Measurements from ENCODE around the gene ZBTB40. TPM values are rescaled to one million over a fixed set of nuclear protein-coding genes. Genes with fewer than 3 reads are reported as not detected.

The ZBTB40 gene
- total RNA-seq, 1 experiment from 2014 or later: 20.4 TPM

DNA sequence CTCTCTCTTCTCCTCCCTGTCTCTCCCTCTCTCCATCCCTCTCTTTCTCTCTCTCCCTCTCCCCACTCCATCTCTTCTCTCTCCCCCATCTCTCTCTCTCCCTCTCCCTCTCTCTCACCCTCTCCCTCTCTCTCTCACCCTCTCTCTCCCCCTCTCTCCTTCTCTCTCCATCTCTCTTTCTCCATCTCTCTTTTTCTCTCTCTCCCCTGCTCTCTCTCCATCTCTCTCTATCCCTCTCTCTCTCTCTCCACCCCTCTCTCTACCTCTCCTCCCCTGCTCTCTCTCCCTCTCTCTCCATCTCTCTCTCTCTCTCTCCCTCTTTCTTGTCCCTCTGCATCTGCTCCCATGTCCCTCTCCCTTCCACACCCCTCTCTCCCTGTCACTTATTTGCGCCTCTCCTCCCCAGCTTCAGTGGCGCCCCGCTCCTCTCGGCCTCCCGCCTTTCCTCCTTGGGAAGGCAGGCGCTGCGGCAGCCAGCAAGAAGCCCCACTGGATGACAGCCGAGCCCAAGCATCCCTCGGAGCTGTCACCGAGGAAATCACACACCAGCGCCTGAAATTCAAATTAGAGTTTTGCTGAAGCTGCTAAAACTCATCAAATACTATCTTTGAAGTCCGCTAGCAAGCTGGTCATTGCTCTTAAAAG lies 96.3 kb downstream of the ZBTB40 start:
- POLR2A ChIA-PET: no interaction called here
- no peak for DNase-seq

DNA sequence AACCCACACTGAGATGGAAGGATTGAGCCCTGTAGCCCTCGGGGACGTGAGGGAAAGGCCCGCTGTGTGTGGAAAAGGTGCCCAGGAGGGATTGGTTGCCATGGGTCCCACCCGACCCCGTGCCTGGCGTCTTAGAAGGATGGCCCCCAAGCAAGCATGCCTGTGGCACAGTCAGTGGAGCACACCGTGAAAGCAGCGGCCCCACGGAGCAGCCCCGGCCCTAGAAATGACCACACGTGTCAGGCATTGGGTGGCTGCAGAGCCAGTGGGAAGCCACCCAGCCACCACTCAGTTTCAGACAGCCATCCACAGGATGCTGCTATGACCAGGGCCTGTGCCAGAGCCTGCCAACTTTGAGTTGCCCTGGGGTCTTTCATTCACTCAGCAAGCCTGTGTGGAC lies 98.4 kb downstream of the ZBTB40 start:
- Mint-ChIP-seq H3K4me3 (ENCODE audit: unreplicated experiment) (no peak overlapping the region), H3K27ac (ENCODE audit: unreplicated experiment) (no peak overlapping the region), H3K27me3 (ENCODE audit: insufficient read depth, unreplicated experiment) (peaks cover 23% of the 10 kb centered on the region), H3K9me3 (ENCODE audit: unreplicated experiment) (no peaks in the 10 kb centered on the region), H3K36me3 (ENCODE audit: insufficient read depth, unreplicated experiment) (no peaks in the 10 kb centered on the region), H3K4me1 (ENCODE audit: low read depth, unreplicated experiment) (no peaks in the 10 kb centered on the region)
- Histone ChIP-seq H3K4me3 (ENCODE audit: low read depth, low read length) (no peak overlapping the region), H3K36me3 (ENCODE audit: control insufficient read depth, insufficient read depth, low read length) (no peaks in the 10 kb centered on the region), H3K9me3 (no peaks in the 10 kb centered on the region), H3K4me1 (no peaks in the 10 kb centered on the region), H3K27me3 (replicated peaks; ENCODE audit: control insufficient read depth, insufficient read depth, low read length) (no peaks in the 10 kb centered on the region; the same call in 1 of the 2 replicates)
- ChIA-PET POLR2A (no interaction called here), CTCF (no interaction called here)
- no peak for DNase-seq
- intact Hi-C loops (cut with micrococcal nuclease; ENCODE audit: unreplicated experiment): no loop called here
- BruUV-seq (replicated peaks): no TSS peak
- TF ChIP-seq, protein P1, sequence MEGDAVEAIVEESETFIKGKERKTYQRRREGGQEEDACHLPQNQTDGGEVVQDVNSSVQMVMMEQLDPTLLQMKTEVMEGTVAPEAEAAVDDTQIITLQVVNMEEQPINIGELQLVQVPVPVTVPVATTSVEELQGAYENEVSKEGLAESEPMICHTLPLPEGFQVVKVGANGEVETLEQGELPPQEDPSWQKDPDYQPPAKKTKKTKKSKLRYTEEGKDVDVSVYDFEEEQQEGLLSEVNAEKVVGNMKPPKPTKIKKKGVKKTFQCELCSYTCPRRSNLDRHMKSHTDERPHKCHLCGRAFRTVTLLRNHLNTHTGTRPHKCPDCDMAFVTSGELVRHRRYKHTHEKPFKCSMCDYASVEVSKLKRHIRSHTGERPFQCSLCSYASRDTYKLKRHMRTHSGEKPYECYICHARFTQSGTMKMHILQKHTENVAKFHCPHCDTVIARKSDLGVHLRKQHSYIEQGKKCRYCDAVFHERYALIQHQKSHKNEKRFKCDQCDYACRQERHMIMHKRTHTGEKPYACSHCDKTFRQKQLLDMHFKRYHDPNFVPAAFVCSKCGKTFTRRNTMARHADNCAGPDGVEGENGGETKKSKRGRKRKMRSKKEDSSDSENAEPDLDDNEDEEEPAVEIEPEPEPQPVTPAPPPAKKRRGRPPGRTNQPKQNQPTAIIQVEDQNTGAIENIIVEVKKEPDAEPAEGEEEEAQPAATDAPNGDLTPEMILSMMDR (IDR thresholded peaks at IDR 0.05; ENCODE audit: insufficient read depth in 1 of 2, low read depth in 1 of 2, low read length in 1 of 2, severe bottlenecking in 1 of 2, unreplicated experiment in 1 of 2): no peak

More for the DNA sequence above, 96.3 kb downstream of the ZBTB40 start:
- H3K4me1 Mint-ChIP-seq (ENCODE audit: low read depth, unreplicated experiment): no peaks in the 10 kb centered on the region
- Histone ChIP-seq H3K36me3 (ENCODE audit: control insufficient read depth, insufficient read depth, low read length) (no peaks in the 10 kb centered on the region), H3K4me3 (ENCODE audit: low read depth, low read length) (no peak overlapping the region), H3K9me3 (no peaks in the 10 kb centered on the region), H3K27me3 (replicated peaks; ENCODE audit: control insufficient read depth, insufficient read depth, low read length) (no peaks in the 10 kb centered on the region; the same call in 1 of the 2 replicates), H3K4me1 (no peaks in the 10 kb centered on the region)
- no peaks in the 10 kb centered on the region for H3K36me3 Mint-ChIP-seq (ENCODE audit: insufficient read depth, unreplicated experiment)
- intact Hi-C loops (cut with micrococcal nuclease; ENCODE audit: unreplicated experiment): no loop called here
- CTCF ChIA-PET: no interaction called here
- TF ChIP-seq, protein P1 (IDR thresholded peaks at IDR 0.05; ENCODE audit: insufficient read depth in 1 of 2, low read depth in 1 of 2, low read length in 1 of 2, severe bottlenecking in 1 of 2, unreplicated experiment in 1 of 2): no peak
- no peak overlapping the region for H3K27ac Mint-ChIP-seq (ENCODE audit: unreplicated experiment)
- no peaks in the 10 kb centered on the region for H3K9me3 Mint-ChIP-seq (ENCODE audit: unreplicated experiment)
- no TSS peak for BruUV-seq (replicated peaks)
- no peak overlapping the region for H3K4me3 Mint-ChIP-seq (ENCODE audit: unreplicated experiment)
- H3K27me3 Mint-ChIP-seq (ENCODE audit: insufficient read depth, unreplicated experiment): peaks cover 23% of the 10 kb centered on the region

- Histone ChIP-seq H3K4me1 (no peaks in the 10 kb centered on the region), H3K27me3 (replicated peaks; ENCODE audit: control insufficient read depth, insufficient read depth, low read length) (no peaks in the 10 kb centered on the region; the same call in 1 of the 2 replicates), H3K36me3 (ENCODE audit: control insufficient read depth, insufficient read depth, low read length) (no peaks in the 10 kb centered on the region), H3K4me3 (ENCODE audit: low read depth, low read length) (no peak overlapping the region), H3K9me3 (no peaks in the 10 kb centered on the region)
- POLR2A ChIA-PET: no interaction called here
- Mint-ChIP-seq H3K9me3 (ENCODE audit: unreplicated experiment) (no peaks in the 10 kb centered on the region), H3K36me3 (ENCODE audit: insufficient read depth, unreplicated experiment) (no peaks in the 10 kb centered on the region), H3K4me1 (ENCODE audit: low read depth, unreplicated experiment) (no peaks in the 10 kb centered on the region), H3K4me3 (ENCODE audit: unreplicated experiment) (no peak overlapping the region), H3K27me3 (ENCODE audit: insufficient read depth, unreplicated experiment) (peaks cover 21% of the 10 kb centered on the region), H3K27ac (ENCODE audit: unreplicated experiment) (no peak overlapping the region)
- DNase-seq: no peak
- CTCF ChIA-PET: no interaction called here
- intact Hi-C loops (cut with micrococcal nuclease; ENCODE audit: unreplicated experiment): no loop called here
- TF ChIP-seq, protein P1 (IDR thresholded peaks at IDR 0.05; ENCODE audit: insufficient read depth in 1 of 2, low read depth in 1 of 2, low read length in 1 of 2, severe bottlenecking in 1 of 2, unreplicated experiment in 1 of 2): no peak
- BruUV-seq (replicated peaks): no TSS peak
These were observed 99.9 kb downstream of the ZBTB40 start for GRCh38 chr1:22551591-22551990.
